Measurements from ENCODE around the gene AFTPH. TPM values are rescaled to one million over a fixed set of nuclear protein-coding genes. Genes with fewer than 3 reads are reported as not detected.

The AFTPH gene
- total RNA-seq, 1 experiment from 2014 or later: 18.8 TPM

GRCh38 chr2:64535024-64535423, 10.9 kb downstream of the AFTPH start:
- no TSS peak for BruUV-seq (replicated peaks)
- Histone ChIP-seq H3K27ac (ENCODE audit: low read depth, low read length, poor library complexity, severe bottlenecking) (no peak overlapping the region), H3K27me3 (replicated peaks; ENCODE audit: insufficient read depth, low read depth, low read length, poor library complexity) (no peaks in the 10 kb centered on the region), H3K9me3 (ENCODE audit: low read depth, low read length, poor library complexity, severe bottlenecking) (no peaks in the 10 kb centered on the region), H3K36me3 (ENCODE audit: insufficient read depth, low read length, poor library complexity, severe bottlenecking) (no peaks in the 10 kb centered on the region), H3K4me3 (ENCODE audit: low read depth, low read length, poor library complexity, severe bottlenecking) (no peak overlapping the region), H3K4me1 (ENCODE audit: insufficient read depth, low read length, poor library complexity, severe bottlenecking) (peaks cover 44% of the 10 kb centered on the region)
- ChIA-PET POLR2A (ENCODE audit: low non-redundant PET) (no interaction called here), CTCF (no interaction called here)
- intact Hi-C loops (cut with micrococcal nuclease; ENCODE audit: unreplicated experiment): no loop called here
- DNase-seq (ENCODE audit: low spot score): no peak
- TF ChIP-seq EZH2 (IDR thresholded peaks at IDR 0.05; ENCODE audit: borderline replicate concordance, low read depth, low read length, poor library complexity, severe bottlenecking) (no peak), CTCF (conservative IDR thresholded peaks at IDR 0.05; ENCODE audit: low read depth, low read length) (no peak)

GRCh38 chr2:64537991-64538390, 13.9 kb downstream of the AFTPH start:
- CTCF ChIA-PET: no interaction called here
- intact Hi-C loops (cut with micrococcal nuclease; ENCODE audit: unreplicated experiment): no loop called here

GRCh38 chr2:64538764-64539433, 14.8 kb downstream of the AFTPH start:
- BruUV-seq (replicated peaks): no TSS peak
- Histone ChIP-seq H3K4me3 (ENCODE audit: low read depth, low read length, poor library complexity, severe bottlenecking) (no peak overlapping the region), H3K36me3 (ENCODE audit: insufficient read depth, low read length, poor library complexity, severe bottlenecking) (no peaks in the 10 kb centered on the region), H3K27me3 (replicated peaks; ENCODE audit: insufficient read depth, low read depth, low read length, poor library complexity) (no peaks in the 10 kb centered on the region), H3K4me1 (ENCODE audit: insufficient read depth, low read length, poor library complexity, severe bottlenecking) (peaks cover 41% of the 10 kb centered on the region), H3K9me3 (ENCODE audit: low read depth, low read length, poor library complexity, severe bottlenecking) (no peaks in the 10 kb centered on the region), H3K27ac (ENCODE audit: low read depth, low read length, poor library complexity, severe bottlenecking) (peak overlapping the region; percentile 47)
- DNase-seq (ENCODE audit: low spot score): no peak
- ChIA-PET CTCF (no interaction called here), POLR2A (ENCODE audit: low non-redundant PET) (no interaction called here)
- no peak for TF ChIP-seq EZH2 (IDR thresholded peaks at IDR 0.05; ENCODE audit: borderline replicate concordance, low read depth, low read length, poor library complexity, severe bottlenecking)
- no peak for TF ChIP-seq CTCF (conservative IDR thresholded peaks at IDR 0.05; ENCODE audit: low read depth, low read length)
- intact Hi-C loops (cut with micrococcal nuclease; ENCODE audit: unreplicated experiment): no loop called here

More at GRCh38 chr2:64537991-64538390, 13.9 kb downstream of the AFTPH start:
- POLR2A ChIA-PET (ENCODE audit: low non-redundant PET): no interaction called here
- no TSS peak for BruUV-seq (replicated peaks)
- H3K27me3 ChIP-seq (replicated peaks; ENCODE audit: insufficient read depth, low read depth, low read length, poor library complexity): no peaks in the 10 kb centered on the region
- H3K27ac ChIP-seq (ENCODE audit: low read depth, low read length, poor library complexity, severe bottlenecking): peak overlapping the region; percentile 47
- peak; percentile 44 for DNase-seq (ENCODE audit: low spot score)
- peaks cover 44% of the 10 kb centered on the region for H3K4me1 ChIP-seq (ENCODE audit: insufficient read depth, low read length, poor library complexity, severe bottlenecking)
- no peaks in the 10 kb centered on the region for H3K9me3 ChIP-seq (ENCODE audit: low read depth, low read length, poor library complexity, severe bottlenecking)
- no peak for TF ChIP-seq CTCF (conservative IDR thresholded peaks at IDR 0.05; ENCODE audit: low read depth, low read length)
- no peak for TF ChIP-seq EZH2 (IDR thresholded peaks at IDR 0.05; ENCODE audit: borderline replicate concordance, low read depth, low read length, poor library complexity, severe bottlenecking)
- no peak overlapping the region for H3K4me3 ChIP-seq (ENCODE audit: low read depth, low read length, poor library complexity, severe bottlenecking)
- no peaks in the 10 kb centered on the region for H3K36me3 ChIP-seq (ENCODE audit: insufficient read depth, low read length, poor library complexity, severe bottlenecking)
